Upper lobe of left lung (tissue), 6 donors: ENCODE data around the gene NOG. TPM values are rescaled to one million over a fixed set of nuclear protein-coding genes. Genes with fewer than 3 reads are reported as not detected.

ENCODE experiments used
- ATAC-seq, 2 donors: fragments of 200-7000 bp; cut with Tn5 transposase; one replicate each; pipeline ENCODE4 v1.9.1; 2022; ENCODE audit warnings: mild to moderate bottlenecking in 2 of 2, moderate library complexity in 2 of 2; ENCODE audit not compliant: low FRiP score in 2 of 2
- DNase-seq, 2 donors: peaks; one replicate each; pipeline ENCODE4 v3.0.0-alpha.2; 2019 to 2020
- H3K27ac ChIP-seq, 4 donors: fragments of 200-600 bp; sonication (generic); one replicate each; pipeline ENCODE4 v1.5.1; 2016 to 2019
- H3K27me3 ChIP-seq, 4 donors: fragments of 200-600 bp; sonication (generic); one replicate each; pipeline ENCODE4 v1.5.1; 2017 to 2019
- H3K36me3 ChIP-seq, 4 donors: fragments of 200-600 bp; sonication (generic); one replicate each; pipeline ENCODE4 v1.5.1; 2016 to 2019
- H3K4me1 ChIP-seq, 4 donors: fragments of 200-600 bp; sonication (generic); one replicate each; pipeline ENCODE4 v1.5.1; 2018 to 2019
- H3K4me3 ChIP-seq, 4 donors: fragments of 200-600 bp; sonication (generic); one replicate each; pipeline ENCODE4 v1.5.1; 2017 to 2019; ENCODE audit warnings: mild to moderate bottlenecking in 2 of 4, moderate library complexity in 1 of 4
- H3K9me3 ChIP-seq, 4 donors: fragments of 200-600 bp; sonication (generic); one replicate each; pipeline ENCODE4 v1.5.1; 2018 to 2019
- EP300 ChIP-seq, 4 donors: sonication (generic); formaldehyde crosslinking; IDR thresholded peaks; one replicate each; pipeline ENCODE4 v1.5.1; 2017; ENCODE audit warnings: antibody characterized with exemption in 4 of 4, control low read depth in 2 of 4
- POLR2A ChIP-seq, 4 donors: fragments of 450-650 bp; IDR thresholded peaks; one replicate each; pipeline ENCODE4 v1.5.1; 2016 to 2017; ENCODE audit warnings: antibody characterized with exemption in 4 of 4, mild to moderate bottlenecking in 2 of 4
- POLR2AphosphoS5 ChIP-seq, 2 donors: sonication (generic); formaldehyde crosslinking; IDR thresholded peaks; one replicate each; pipeline ENCODE4 v1.5.1; 2017; ENCODE audit warnings: antibody characterized with exemption in 2 of 2
- WGBS, 2 donors: methylation state at CpG; one replicate each; pipeline ENCODE4 v1.1.5; 2017 to 2018; 5-methylcytosine and 5-hydroxymethylcytosine counted together
- total RNA-seq, 6 donors: library from RNA; depleted of rRNA in 4 of 6; stranded (reverse); fragments of >200 nt in 4 of 6; gene quantifications; one replicate each; pipeline versions ENCODE4 v1.1.0 to v1.2.1, GENCODE V29; 2016 to 2021
- TF ChIP-seq, protein P1 (sequence below), 6 experiments: fragments of 450-650 bp in 4 of 6; fragments of 200-600 bp in 2 of 6; sonication (generic) in 2 of 6; IDR thresholded peaks; one replicate each; pipeline ENCODE4 v1.5.1; 2016 to 2019; ENCODE audit warnings: antibody characterized with exemption in 6 of 6
- donor health status: DM: no; HTN: no; CAD: no; lungs with moderate emphysema.
- donor health status: DM: no; HTN: yes; CAD: no; lungs with severe emphysema.

Gene NOG
- total RNA-seq, 6 donors from 2014 or later, result 0.80 to 8.5 (median 2.2) TPM; not detected in 1

GRCh38 chr17:56636265-56636664 is 42.8 kb downstream of the NOG start:
- no peaks in the 10 kb centered on the region for H3K4me1 ChIP-seq
- no peaks in the 10 kb centered on the region for H3K27me3 ChIP-seq
- WGBS, 2 donors, result 58 to 65% methylated on average over 3 of the region's 3 CpGs
- ATAC-seq (no peak), DNase-seq (no peak)
- H3K4me3 ChIP-seq, result no peak overlapping the region
- no peak overlapping the region for H3K27ac ChIP-seq
- H3K36me3 ChIP-seq, result no peaks in the 10 kb centered on the region
- H3K9me3 ChIP-seq, result no peaks in the 10 kb centered on the region
- TF ChIP-seq EP300 (IDR thresholded peaks at IDR 0.05) (no peak), POLR2AphosphoS5 (IDR thresholded peaks at IDR 0.05) (no peak), POLR2A (IDR thresholded peaks at IDR 0.05) (no peak)
- TF ChIP-seq, protein P1, sequence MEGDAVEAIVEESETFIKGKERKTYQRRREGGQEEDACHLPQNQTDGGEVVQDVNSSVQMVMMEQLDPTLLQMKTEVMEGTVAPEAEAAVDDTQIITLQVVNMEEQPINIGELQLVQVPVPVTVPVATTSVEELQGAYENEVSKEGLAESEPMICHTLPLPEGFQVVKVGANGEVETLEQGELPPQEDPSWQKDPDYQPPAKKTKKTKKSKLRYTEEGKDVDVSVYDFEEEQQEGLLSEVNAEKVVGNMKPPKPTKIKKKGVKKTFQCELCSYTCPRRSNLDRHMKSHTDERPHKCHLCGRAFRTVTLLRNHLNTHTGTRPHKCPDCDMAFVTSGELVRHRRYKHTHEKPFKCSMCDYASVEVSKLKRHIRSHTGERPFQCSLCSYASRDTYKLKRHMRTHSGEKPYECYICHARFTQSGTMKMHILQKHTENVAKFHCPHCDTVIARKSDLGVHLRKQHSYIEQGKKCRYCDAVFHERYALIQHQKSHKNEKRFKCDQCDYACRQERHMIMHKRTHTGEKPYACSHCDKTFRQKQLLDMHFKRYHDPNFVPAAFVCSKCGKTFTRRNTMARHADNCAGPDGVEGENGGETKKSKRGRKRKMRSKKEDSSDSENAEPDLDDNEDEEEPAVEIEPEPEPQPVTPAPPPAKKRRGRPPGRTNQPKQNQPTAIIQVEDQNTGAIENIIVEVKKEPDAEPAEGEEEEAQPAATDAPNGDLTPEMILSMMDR (IDR thresholded peaks at IDR 0.05), result no peak

- H3K4me1 ChIP-seq, result no peaks in the 10 kb centered on the region
- ATAC-seq, result no peak
- no peaks in the 10 kb centered on the region for H3K27me3 ChIP-seq
- DNase-seq, result no peak
- TF ChIP-seq EP300 (IDR thresholded peaks at IDR 0.05), result no peak
- no peak for TF ChIP-seq POLR2AphosphoS5 (IDR thresholded peaks at IDR 0.05)
- TF ChIP-seq, protein P1 (IDR thresholded peaks at IDR 0.05), result no peak
- no peak for TF ChIP-seq POLR2A (IDR thresholded peaks at IDR 0.05)
- H3K4me3 ChIP-seq, result no peak overlapping the region
- H3K9me3 ChIP-seq, result no peaks in the 10 kb centered on the region
- H3K27ac ChIP-seq, result no peak overlapping the region
- WGBS, 2 donors, result 83 to 84% methylated on average over 8 of the region's 8 CpGs
- H3K36me3 ChIP-seq, result no peaks in the 10 kb centered on the region
Observed at GRCh38 chr17:56637254-56637653, 43.8 kb downstream of the NOG start.

DNA sequence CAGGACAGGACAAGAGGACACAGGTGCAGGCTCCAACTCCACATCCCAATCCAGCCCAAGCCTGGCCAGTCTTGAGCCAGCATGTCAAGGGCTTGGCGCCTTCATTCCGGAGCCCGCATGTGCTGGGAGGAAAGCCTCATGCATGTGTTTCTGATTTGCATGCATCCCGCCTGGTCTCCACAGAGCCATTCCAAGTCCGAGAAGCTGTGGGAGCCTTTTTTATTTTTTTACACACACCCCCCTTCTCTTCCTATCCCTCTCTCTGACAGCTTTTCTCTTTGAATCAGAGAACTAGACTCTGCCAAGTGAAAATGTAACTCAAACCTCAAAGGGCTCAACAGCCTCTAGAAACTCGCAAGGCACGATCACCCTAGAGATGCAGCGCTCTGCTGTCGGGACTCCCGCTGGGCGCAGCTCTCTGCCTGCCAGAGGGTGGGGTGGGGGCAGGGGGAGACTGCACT is 45.1 kb downstream of the NOG start:
- Histone ChIP-seq H3K4me3 (no peak overlapping the region), H3K27ac (no peak overlapping the region), H3K4me1 (no peaks in the 10 kb centered on the region), H3K9me3 (no peaks in the 10 kb centered on the region), H3K36me3 (no peaks in the 10 kb centered on the region), H3K27me3 (no peaks in the 10 kb centered on the region)
- DNase-seq, result peak in 1 of 2 donors; percentile 41
- ATAC-seq, result no peak
- 64 to 66% methylated on average over 11 of the region's 11 CpGs for WGBS, 2 donors
- TF ChIP-seq, protein P1 (IDR thresholded peaks at IDR 0.05), result no peak
- no peak for TF ChIP-seq POLR2AphosphoS5 (IDR thresholded peaks at IDR 0.05)
- no peak for TF ChIP-seq POLR2A (IDR thresholded peaks at IDR 0.05)
- TF ChIP-seq EP300 (IDR thresholded peaks at IDR 0.05), result no peak

GRCh38 chr17:56639517-56639916 is 46.0 kb downstream of the NOG start:
- Histone ChIP-seq H3K4me3 (no peak overlapping the region), H3K27me3 (no peaks in the 10 kb centered on the region), H3K4me1 (no peaks in the 10 kb centered on the region), H3K36me3 (no peaks in the 10 kb centered on the region), H3K27ac (no peak overlapping the region), H3K9me3 (no peaks in the 10 kb centered on the region)
- ATAC-seq (peak in 1 of 2 donors; percentile 13), DNase-seq (no peak)
- 73 to 75% methylated on average over 6 of the region's 6 CpGs for WGBS, 2 donors
- TF ChIP-seq EP300 (IDR thresholded peaks at IDR 0.05), result no peak
- TF ChIP-seq POLR2AphosphoS5 (IDR thresholded peaks at IDR 0.05), result no peak
- no peak for TF ChIP-seq POLR2A (IDR thresholded peaks at IDR 0.05)
- TF ChIP-seq, protein P1 (IDR thresholded peaks at IDR 0.05), result no peak

DNA sequence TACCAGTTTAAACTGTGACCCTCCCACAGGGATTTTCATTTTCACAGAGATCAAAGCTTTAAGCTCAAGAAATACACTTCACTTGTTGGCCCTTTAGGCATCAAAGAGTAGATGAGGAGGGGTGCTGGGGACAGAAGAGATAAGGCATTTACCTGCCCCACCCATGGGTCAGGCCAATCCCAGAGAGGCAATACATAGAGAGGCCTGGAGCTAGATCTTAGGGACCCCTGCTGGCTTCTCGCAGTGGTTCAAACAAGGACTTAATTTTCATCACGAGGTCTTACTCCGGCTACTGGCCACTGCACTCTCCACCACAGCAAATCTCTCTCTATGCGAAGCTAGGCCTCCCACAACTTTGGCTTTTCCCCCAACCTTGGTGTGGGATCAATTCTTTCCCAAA is 46.6 kb downstream of the NOG start:
- DNase-seq (no peak), ATAC-seq (no peak)
- 83 to 85% methylated on average over 4 of the region's 4 CpGs for WGBS, 2 donors

More for the DNA sequence above, 46.6 kb downstream of the NOG start:
- Histone ChIP-seq H3K4me3 (no peak overlapping the region), H3K9me3 (no peaks in the 10 kb centered on the region), H3K27me3 (no peaks in the 10 kb centered on the region), H3K27ac (no peak overlapping the region), H3K4me1 (no peaks in the 10 kb centered on the region), H3K36me3 (no peaks in the 10 kb centered on the region)
- TF ChIP-seq POLR2A (IDR thresholded peaks at IDR 0.05) (no peak), POLR2AphosphoS5 (IDR thresholded peaks at IDR 0.05) (no peak), EP300 (IDR thresholded peaks at IDR 0.05) (no peak)
- TF ChIP-seq, protein P1 (IDR thresholded peaks at IDR 0.05), result no peak
